ENCODE data around the gene AQR. TPM values are rescaled to one million over a fixed set of nuclear protein-coding genes. Genes with fewer than 3 reads are reported as not detected.

AQR gene
- total and polyA plus RNA-seq, 10 of the 15 experiments (the other 5 are each of a cell fraction or from before 2014, with no cell fraction given) = 18.2 to 53.5 (median 32.6) TPM

DNA sequence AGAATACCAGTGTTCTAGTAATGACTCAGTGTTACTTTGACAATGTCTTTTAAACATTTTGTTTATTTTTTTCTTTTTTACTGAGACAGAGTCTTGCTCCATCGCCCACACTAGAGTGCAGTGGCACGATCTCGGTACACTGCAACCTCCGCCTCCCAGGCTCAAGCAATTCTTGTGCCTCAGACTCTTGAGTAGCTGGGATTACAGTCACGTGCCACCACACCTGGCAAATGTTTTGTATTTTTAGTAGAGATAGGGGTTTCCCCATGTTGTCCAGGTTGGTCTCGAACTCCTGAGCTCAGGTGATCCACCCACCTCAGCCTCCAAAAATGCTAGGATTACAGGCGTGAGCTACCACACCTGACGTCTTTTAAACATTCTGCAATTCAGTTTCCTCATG lies 15.7 kb downstream of the AQR start:
- ChIA-PET POLR2A (interaction anchor here (0.7 kb wide), 1 partner anchor 35 kb away, joined by 3 read pairs; no protein-coding TSS in a partner anchor), CTCF (no interaction called here), RAD21 (ENCODE audit: unreplicated experiment) (no interaction called here), SMC1A (ENCODE audit: uncharacterized antibody, unreplicated experiment) (interaction anchor here (0.7 to 1.4 kb wide), 3 partner anchors 11 to 155 kb away, joined by 3 to 5 read pairs (median 3); no protein-coding TSS in a partner anchor)
- ATAC-seq = no peak
- Histone ChIP-seq H3K9me3 (replicated peaks; ENCODE audit: control insufficient read depth, insufficient read depth, low read length) (no peaks in the 10 kb centered on the region), H3K4me3 (no peak overlapping the region), H3K27me3 (replicated peaks in 1 of 2; ENCODE audit: control insufficient read depth in 2 of 2, insufficient read depth in 2 of 2, low read length in 1 of 2) (no peaks in the 10 kb centered on the region), H2AFZ (ENCODE audit: control insufficient read depth, low read depth, low read length) (no peak overlapping the region), H3K9ac (ENCODE audit: control insufficient read depth, insufficient read depth, low read length) (no peak overlapping the region), H3K4me1 (ENCODE audit: control insufficient read depth, insufficient read depth, low read length) (peaks cover 2% of the 10 kb centered on the region; the same call in 1 of the 2 replicates), H3K79me2 (ENCODE audit: control insufficient read depth, insufficient read depth, low read length) (no peaks in the 10 kb centered on the region; the same call in 1 of the 2 replicates), H4K20me1 (ENCODE audit: control insufficient read depth, insufficient read depth) (no peaks in the 10 kb centered on the region), H3K36me3 (ENCODE audit: control insufficient read depth in 2 of 2, insufficient read depth in 2 of 2, low read length in 1 of 2) (peaks cover 0 to 12% of the 10 kb centered on the region in 2 experiments; a peak in 3 of 4 replicates), H3K4me2 (ENCODE audit: control insufficient read depth, insufficient read depth) (no peak overlapping the region), H3K27ac (ENCODE audit: control insufficient read depth, insufficient read depth) (no peak overlapping the region)
- in situ Hi-C loops (cut with MboI) (no loop called here), intact Hi-C loops (cut with micrococcal nuclease; ENCODE audit: unreplicated experiment) (no loop called here)
- WGBS (ENCODE audit: insufficient coverage, insufficient replicate concordance, low lambda C conversion rate, missing lambda C conversion rate) = 82% methylated on average over 8 of the region's 8 CpGs
- no peak for DNase-seq (ENCODE audit: low read depth, low spot score)
- BruUV-seq (replicated peaks) = no TSS peak
- no peak for FAIRE-seq
- TF ChIP-seq E2F4 (IDR thresholded peaks at IDR 0.05; ENCODE audit: low read depth, low read length) (no peak), NRF1 (conservative IDR thresholded peaks at IDR 0.05; ENCODE audit: low read depth, low read length) (no peak), CUX1 (IDR thresholded peaks at IDR 0.05; ENCODE audit: insufficient replicate concordance, low read depth, low read length) (no peak), SREBF1 (IDR thresholded peaks at IDR 0.05; ENCODE audit: low read length) (no peak), IKZF1 (conservative IDR thresholded peaks at IDR 0.05) (no peak), BMI1 (IDR thresholded peaks at IDR 0.05; ENCODE audit: borderline replicate concordance) (no peak), BRCA1 (IDR thresholded peaks at IDR 0.05; ENCODE audit: low read depth, low read length) (no peak), TCF3 (IDR thresholded peaks at IDR 0.05; ENCODE audit: borderline replicate concordance, insufficient read depth, low read depth, low read length) (no peak), TCF7 (IDR thresholded peaks at IDR 0.05; ENCODE audit: borderline replicate concordance) (no peak), SREBF2 (IDR thresholded peaks at IDR 0.05; ENCODE audit: low read length) (no peak)
- TF ChIP-seq, protein P1, sequence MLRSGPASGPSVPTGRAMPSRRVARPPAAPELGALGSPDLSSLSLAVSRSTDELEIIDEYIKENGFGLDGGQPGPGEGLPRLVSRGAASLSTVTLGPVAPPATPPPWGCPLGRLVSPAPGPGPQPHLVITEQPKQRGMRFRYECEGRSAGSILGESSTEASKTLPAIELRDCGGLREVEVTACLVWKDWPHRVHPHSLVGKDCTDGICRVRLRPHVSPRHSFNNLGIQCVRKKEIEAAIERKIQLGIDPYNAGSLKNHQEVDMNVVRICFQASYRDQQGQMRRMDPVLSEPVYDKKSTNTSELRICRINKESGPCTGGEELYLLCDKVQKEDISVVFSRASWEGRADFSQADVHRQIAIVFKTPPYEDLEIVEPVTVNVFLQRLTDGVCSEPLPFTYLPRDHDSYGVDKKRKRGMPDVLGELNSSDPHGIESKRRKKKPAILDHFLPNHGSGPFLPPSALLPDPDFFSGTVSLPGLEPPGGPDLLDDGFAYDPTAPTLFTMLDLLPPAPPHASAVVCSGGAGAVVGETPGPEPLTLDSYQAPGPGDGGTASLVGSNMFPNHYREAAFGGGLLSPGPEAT (IDR thresholded peaks at IDR 0.05; ENCODE audit: low read depth) = no peak
- TF ChIP-seq, protein P2, sequence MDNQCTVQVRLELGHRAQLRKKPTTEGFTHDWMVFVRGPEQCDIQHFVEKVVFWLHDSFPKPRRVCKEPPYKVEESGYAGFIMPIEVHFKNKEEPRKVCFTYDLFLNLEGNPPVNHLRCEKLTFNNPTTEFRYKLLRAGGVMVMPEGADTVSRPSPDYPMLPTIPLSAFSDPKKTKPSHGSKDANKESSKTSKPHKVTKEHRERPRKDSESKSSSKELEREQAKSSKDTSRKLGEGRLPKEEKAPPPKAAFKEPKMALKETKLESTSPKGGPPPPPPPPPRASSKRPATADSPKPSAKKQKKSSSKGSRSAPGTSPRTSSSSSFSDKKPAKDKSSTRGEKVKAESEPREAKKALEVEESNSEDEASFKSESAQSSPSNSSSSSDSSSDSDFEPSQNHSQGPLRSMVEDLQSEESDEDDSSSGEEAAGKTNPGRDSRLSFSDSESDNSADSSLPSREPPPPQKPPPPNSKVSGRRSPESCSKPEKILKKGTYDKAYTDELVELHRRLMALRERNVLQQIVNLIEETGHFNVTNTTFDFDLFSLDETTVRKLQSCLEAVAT (IDR thresholded peaks at IDR 0.05) = no peak
- TF ChIP-seq, protein P3, sequence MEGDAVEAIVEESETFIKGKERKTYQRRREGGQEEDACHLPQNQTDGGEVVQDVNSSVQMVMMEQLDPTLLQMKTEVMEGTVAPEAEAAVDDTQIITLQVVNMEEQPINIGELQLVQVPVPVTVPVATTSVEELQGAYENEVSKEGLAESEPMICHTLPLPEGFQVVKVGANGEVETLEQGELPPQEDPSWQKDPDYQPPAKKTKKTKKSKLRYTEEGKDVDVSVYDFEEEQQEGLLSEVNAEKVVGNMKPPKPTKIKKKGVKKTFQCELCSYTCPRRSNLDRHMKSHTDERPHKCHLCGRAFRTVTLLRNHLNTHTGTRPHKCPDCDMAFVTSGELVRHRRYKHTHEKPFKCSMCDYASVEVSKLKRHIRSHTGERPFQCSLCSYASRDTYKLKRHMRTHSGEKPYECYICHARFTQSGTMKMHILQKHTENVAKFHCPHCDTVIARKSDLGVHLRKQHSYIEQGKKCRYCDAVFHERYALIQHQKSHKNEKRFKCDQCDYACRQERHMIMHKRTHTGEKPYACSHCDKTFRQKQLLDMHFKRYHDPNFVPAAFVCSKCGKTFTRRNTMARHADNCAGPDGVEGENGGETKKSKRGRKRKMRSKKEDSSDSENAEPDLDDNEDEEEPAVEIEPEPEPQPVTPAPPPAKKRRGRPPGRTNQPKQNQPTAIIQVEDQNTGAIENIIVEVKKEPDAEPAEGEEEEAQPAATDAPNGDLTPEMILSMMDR (IDR thresholded peaks at IDR 0.05 in 2 of 3, conservative IDR thresholded peaks at IDR 0.05 in 1 of 3; ENCODE audit: control insufficient read depth in 2 of 3, extremely low read depth in 1 of 3, insufficient read depth in 1 of 3, low read depth in 3 of 3, low read length in 3 of 3) = no peak

Measured in GM12878 (cell line).